OCI-LY7 (cell line): ENCODE data around the gene SLC25A2.
"Not testable (repeated sequence)": the region's sequence is repeated elsewhere in the genome, so short reads cannot be mapped to it uniquely, and the experiment has no call there.

Experiments used
- CTCF ChIP-seq: fragments of 200-600 bp; sonication (generic); conservative IDR thresholded peaks from 2 replicates; pipeline ENCODE4 v1.5.1; 2014; ENCODE audit warnings: mild to moderate bottlenecking, antibody characterized with exemption, low read length, moderate library complexity, mixed read lengths
- EZH2phosphoT487 ChIP-seq: fragments of 200-600 bp; sonication (generic); IDR thresholded peaks from 2 replicates; pipeline ENCODE4 v1.6.1; 2018; ENCODE audit warnings: low read depth, borderline replicate concordance, mild to moderate bottlenecking, mixed run types, antibody characterized with exemption, low read length, moderate library complexity, mixed read lengths

DNA sequence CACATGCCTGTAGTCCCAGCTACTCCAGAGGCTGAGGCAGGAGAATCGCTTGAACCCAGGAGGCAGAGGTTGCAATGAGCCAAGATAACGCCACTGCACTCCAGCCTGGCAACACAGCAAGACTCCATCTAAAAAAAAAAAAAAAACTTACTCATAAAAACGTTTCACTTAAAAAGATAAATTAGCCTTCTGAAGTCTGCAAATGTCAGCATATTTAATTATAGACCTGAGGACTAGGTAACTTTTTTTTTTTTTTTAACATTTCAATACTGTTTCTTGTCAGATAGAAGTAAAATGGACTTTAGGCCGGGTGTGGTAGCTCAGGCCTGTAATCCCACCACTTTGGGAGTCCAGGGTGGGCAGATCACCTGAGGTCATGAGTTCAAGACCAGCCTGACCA, 13.1 kb upstream of the SLC25A2 start:
- TF ChIP-seq CTCF, EZH2phosphoT487: not testable (repeated sequence)
